Testis (tissue), 2 donors: Measurements from ENCODE around the gene LCN15.

Source experiments
- CTCF ChIP-seq, 3 experiments: fragments of 450-650 bp in 2 of 3; fragments of 200-600 bp in 1 of 3; sonication (generic) in 1 of 3; IDR thresholded peaks; one replicate each; pipeline ENCODE4 v1.5.1; 2016 to 2019; ENCODE audit warnings: antibody characterized with exemption in 3 of 3, mild to moderate bottlenecking in 2 of 3, moderate library complexity in 1 of 3
- POLR2A ChIP-seq: fragments of 450-650 bp; IDR thresholded peaks from one replicate; pipeline ENCODE4 v1.6.1; 2017; ENCODE audit warnings: antibody characterized with exemption, mild to moderate bottlenecking, moderate library complexity

GRCh38 chr9:136720898-136721338, 43.4 kb downstream of the LCN15 start:
- no peak for TF ChIP-seq CTCF (IDR thresholded peaks at IDR 0.05)
- TF ChIP-seq POLR2A = no peak
